Upper lobe of left lung (tissue), 4 donors: ENCODE data around the gene VPS33A.

Source experiments
- POLR2AphosphoS5 ChIP-seq, 2 donors: sonication (generic); formaldehyde crosslinking; IDR thresholded peaks; one replicate each; pipeline ENCODE4 v1.5.1; 2017; ENCODE audit warnings: antibody characterized with exemption in 2 of 2
- TF ChIP-seq, protein P1 (sequence below), 6 experiments: fragments of 450-650 bp in 4 of 6; fragments of 200-600 bp in 2 of 6; sonication (generic) in 2 of 6; IDR thresholded peaks; one replicate each; pipeline ENCODE4 v1.5.1; 2016 to 2019; ENCODE audit warnings: antibody characterized with exemption in 6 of 6

DNA sequence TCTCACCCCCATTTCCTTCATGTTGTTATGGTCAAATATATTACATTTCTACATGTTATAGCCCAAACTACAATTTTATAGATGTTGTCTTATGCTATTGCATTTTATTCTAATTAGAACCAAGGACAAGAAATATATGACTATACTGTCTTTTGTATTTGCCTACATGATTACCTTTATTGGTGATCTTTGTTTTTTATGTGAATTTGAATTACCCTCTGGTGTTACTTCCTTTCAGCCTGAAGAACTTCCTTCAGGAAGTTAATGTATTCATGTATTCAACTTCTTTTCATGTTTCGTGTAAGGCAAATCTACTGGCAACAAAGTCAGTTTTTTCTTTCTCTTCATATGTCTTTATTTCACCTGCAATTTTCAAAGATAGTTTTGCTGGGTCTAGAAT, 71.5 kb downstream of the VPS33A start:
- TF ChIP-seq, protein P1, sequence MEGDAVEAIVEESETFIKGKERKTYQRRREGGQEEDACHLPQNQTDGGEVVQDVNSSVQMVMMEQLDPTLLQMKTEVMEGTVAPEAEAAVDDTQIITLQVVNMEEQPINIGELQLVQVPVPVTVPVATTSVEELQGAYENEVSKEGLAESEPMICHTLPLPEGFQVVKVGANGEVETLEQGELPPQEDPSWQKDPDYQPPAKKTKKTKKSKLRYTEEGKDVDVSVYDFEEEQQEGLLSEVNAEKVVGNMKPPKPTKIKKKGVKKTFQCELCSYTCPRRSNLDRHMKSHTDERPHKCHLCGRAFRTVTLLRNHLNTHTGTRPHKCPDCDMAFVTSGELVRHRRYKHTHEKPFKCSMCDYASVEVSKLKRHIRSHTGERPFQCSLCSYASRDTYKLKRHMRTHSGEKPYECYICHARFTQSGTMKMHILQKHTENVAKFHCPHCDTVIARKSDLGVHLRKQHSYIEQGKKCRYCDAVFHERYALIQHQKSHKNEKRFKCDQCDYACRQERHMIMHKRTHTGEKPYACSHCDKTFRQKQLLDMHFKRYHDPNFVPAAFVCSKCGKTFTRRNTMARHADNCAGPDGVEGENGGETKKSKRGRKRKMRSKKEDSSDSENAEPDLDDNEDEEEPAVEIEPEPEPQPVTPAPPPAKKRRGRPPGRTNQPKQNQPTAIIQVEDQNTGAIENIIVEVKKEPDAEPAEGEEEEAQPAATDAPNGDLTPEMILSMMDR (IDR thresholded peaks at IDR 0.05): no peak
- no peak for TF ChIP-seq POLR2AphosphoS5 (IDR thresholded peaks at IDR 0.05)
